GM19397 (cell line): Measurements from ENCODE around the gene MN1.

Experiments
- ATAC-seq: cut with Tn5 transposase; IDR thresholded peaks from one replicate; pipeline ENCODE4 v1.9.1; 2021; ENCODE audit warnings: mild to moderate bottlenecking, moderate library complexity; ENCODE audit not compliant: unreplicated experiment

Gene MN1

GRCh38 chr22:27786291-27786932, 15.1 kb downstream of the MN1 start:
- ATAC-seq = no peak

- ATAC-seq = no peak
These were observed 15.7 kb downstream of the MN1 start for GRCh38 chr22:27785831-27786230.

- no peak for ATAC-seq
These were observed 17.5 kb downstream of the MN1 start for GRCh38 chr22:27784120-27784475.

DNA sequence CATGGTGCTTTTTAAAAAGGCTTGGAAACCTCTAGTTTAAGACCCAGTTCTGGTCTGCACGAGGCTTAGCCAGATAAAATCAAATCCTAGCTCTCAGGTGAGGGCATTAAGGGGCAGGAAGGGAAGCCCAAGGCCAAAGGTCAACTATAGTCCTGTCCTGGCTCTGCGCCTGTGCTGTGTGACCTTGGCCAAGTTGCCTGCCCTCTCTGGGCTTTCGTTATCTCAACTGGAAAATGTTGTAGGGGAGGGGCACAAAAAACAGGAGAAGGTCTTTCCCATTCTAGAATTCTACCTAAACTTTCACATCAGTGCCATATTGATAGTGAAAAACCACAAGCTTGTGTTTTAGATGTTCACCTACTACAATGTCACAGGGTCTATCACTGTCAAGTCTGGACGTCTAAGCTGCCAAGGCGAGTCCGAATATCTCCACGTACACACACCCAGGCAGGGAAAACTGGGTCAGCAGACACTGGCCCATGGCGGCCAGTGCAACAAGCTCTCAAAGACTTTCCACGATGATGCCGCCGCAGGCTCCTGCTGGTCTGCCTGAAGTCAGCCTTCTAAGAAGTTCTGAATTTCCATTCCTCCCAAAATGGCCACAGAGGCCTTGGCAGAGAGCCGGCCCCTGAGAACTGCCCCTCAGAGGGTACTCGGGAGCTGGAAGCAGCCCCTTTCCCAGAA, 18.0 kb downstream of the MN1 start:
- no peak for ATAC-seq

DNA sequence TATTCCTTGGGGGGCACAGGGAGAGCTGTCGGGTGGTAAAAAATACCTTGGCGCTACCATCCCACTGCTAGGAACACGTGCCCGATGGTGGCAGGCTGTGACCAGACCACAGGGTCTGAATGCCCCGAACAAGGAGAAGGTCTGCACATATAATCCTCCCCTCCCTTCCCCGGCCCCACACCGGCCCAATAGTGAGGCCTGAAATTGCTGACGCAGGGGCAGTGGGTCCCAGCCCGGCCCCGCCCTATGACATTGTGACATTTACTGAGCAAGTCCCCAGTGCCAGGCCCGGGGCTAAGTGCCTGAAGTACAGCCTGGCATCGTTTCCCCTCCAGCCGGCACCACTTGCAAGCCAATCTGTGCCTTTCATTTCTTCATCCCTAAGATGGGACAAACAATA, 19.5 kb downstream of the MN1 start:
- ATAC-seq = no peak

- ATAC-seq = no peak
These were observed 21.4 kb downstream of the MN1 start for GRCh38 chr22:27780161-27780575.

DNA sequence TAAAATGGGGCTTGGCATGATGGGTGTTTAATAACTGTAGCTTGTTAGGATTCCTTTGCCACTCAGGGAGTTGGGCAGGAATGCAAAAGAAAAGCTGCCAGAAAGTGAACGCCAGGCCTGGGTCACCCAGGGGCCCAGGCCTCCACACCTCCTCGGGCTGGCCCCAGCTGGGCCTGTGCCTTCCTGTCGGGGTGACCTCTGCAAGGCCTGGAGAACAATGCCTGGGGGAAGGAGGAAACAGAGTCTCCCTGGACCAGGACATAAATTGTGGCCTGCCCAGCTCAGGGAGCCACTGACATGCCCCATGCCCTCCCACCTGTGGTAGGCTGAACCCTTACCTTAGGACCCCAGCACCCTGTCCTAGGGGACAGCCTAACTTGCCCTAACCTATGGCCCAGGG, 21.9 kb downstream of the MN1 start:
- ATAC-seq = no peak

DNA sequence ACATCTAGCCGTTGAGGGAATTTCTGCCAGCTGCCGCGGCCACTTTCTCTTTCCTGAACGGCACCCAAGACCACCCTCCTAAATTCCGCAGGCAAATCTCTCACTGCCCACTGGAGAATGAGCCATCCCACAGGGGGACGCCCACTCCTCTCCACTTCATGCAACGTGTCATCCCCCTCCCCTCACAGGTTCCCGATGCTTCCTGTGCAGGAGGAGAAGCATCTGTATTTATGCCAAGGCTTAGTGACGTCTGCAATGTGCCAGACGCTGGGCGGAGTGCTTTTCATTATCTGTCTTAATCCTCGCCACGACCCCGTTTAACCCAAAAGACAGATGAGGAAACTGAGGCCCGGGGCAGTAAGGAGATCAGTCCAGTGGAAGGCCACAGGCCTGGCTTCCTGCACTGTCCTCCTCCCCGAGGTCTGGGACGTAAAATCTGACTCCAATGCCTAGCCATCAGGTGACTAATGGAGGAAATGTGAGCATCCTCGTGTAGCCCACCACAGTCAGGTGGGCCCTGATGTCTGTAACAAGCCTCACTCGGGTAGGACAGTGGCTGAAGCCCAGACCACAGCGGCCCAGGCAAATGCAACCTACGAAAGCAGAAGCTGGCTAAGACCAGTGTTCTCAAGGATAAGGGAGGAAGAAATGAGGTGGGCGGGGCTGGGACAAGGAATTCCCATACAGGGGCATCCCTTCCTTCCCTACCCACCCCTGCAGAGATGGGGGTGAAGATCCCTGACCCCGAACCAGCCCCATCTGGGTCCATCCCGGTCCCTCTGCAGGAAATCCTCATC, 23.1 kb downstream of the MN1 start:
- ATAC-seq = no peak

- no peak for ATAC-seq
These were observed 24.4 kb downstream of the MN1 start for GRCh38 chr22:27777128-27777527.

DNA sequence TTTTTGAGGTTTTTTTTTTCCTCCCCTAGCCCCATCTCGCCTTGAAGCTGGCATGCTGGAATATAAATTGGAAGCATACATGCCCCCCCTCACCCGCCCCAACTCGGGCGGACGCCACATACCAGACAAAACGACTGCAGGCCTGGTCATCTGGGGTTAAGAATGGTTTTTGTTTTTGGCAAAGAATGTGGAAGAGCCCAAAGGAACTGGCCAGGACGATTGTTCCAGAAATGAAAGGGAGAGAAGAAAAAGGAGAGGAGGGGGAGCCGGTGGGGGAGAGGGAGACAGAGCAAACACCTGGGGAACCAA, 25.0 kb downstream of the MN1 start:
- ATAC-seq = no peak

GRCh38 chr22:27775758-27776649, 25.6 kb downstream of the MN1 start:
- ATAC-seq = no peak

DNA sequence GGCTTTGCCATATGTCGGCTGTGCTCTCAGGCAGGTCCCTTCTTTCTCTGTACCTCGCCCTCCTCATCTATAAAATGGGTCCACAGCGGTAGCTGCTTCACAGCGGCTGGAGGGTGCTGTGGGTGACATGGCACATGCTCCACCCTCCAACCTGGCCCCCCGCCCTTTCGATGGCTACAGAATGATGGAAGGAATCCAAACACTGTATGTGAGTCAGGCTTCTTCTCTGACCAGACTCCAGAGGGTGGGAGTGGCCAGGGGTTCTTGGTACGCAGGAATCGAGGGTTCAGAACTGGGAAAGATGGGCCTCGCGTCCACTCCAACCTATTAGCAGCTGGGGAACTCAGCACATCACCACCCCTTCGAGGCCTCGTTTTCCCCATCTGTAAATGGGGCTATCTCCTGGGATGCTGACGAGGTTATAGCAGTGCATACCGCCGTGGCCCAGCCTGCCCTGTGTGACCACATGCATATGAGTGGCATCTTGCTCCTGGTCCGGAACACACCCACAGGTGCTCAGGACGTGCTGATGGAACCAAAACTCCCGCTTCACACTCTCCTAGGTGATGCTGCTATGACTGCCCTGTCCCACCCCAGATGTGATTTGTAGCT, 26.4 kb downstream of the MN1 start:
- ATAC-seq = no peak

GRCh38 chr22:27774200-27774599, 27.4 kb downstream of the MN1 start:
- ATAC-seq = no peak

- no peak for ATAC-seq
These were observed 28.5 kb downstream of the MN1 start for GRCh38 chr22:27772984-27773498.

GRCh38 chr22:27772081-27772983, 29.2 kb downstream of the MN1 start:
- ATAC-seq = no peak

DNA sequence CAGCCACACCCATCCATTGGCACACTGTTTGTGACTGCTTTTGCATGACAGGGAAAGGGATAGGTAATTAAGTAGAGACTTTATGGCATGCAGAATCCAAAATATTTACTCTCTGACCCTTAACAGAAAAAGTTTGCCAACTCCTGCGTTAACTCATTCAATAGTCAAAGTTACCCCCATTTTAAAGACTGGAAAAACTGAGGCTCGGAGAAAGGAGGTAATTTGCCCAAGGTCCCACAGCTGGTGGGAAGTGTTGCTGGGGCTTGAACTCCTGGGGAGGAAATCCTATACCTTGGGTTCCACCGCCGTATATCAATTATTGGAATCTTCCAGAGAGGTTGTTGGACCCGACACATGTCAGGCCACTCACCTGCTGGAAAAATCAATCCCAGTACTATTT, 29.9 kb downstream of the MN1 start:
- ATAC-seq = no peak

GRCh38 chr22:27769012-27769411, 32.5 kb downstream of the MN1 start:
- no peak for ATAC-seq

DNA sequence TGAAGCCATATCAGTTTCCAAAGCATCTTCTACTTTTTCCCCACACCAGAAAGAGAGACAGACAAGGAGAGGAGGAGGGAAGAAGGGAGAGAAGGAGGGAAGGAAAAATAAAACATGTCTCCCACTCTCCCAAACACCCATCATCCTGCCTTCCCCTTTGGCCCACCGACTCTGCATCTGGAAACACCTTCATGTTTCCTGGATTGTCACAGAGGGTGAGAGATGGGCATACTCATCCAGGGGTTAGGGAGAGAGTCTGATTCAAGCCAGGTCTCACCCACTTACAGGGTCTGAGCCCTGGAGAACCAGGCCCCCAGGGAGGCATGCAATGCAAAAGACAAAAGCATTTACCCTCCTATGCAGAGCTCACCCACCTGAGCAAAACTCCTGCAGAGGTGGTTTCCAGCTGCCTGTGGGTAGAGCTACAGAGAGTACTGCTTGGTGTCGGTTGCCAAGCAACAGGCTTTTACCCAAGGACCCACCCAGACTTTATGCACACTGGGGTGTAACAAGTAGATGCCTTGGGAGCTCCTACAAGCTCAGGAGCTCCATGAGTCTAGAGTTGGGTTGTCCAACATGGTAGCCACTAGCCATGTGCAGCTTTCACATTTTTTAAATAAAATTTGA, 33.4 kb downstream of the MN1 start:
- ATAC-seq = no peak

GRCh38 chr22:27766679-27767078, 34.9 kb downstream of the MN1 start:
- ATAC-seq = no peak
